ENCODE measurements around the gene ADAM12.

ADAM12 gene

DNA sequence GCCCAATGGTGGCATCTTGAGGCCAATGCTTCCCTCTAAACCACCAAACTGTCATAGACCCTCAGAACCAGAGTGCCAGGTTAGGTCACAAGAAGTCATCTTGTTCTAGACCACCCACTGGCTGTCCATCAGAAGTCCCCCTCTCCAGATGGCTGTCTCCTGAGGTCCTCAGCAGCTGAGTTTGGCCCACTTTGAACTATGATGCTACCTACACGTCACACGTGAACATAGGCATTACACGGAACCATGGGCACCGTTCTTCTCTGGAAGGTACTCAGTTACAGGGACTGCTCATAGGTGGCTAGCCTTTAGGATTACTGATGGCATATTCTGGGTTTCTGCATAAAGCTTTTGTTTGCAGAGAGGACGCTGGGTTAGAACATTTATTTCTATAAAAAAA, 166.4 kb downstream of the ADAM12 start:
- Histone ChIP-seq H3K4me1 (ENCODE audit: low read length) (no peaks in the 10 kb centered on the region), H3F3A (ENCODE audit: insufficient read depth, low read length) (no peaks in the 10 kb centered on the region), H3K4me2 (ENCODE audit: low read depth, low read length) (no peak overlapping the region), H4K20me1 (ENCODE audit: insufficient read depth, low read length) (no peaks in the 10 kb centered on the region), H3K79me2 (ENCODE audit: low read length) (no peaks in the 10 kb centered on the region), H3K36me3 (replicated peaks; ENCODE audit: insufficient read depth, low read length) (no peaks in the 10 kb centered on the region), H2AFZ (ENCODE audit: low read length) (no peak overlapping the region), H3K9me3 (replicated peaks; ENCODE audit: insufficient read depth, low read length) (no peaks in the 10 kb centered on the region), H3K9me2 (replicated peaks; ENCODE audit: insufficient read depth, low read length) (no peaks in the 10 kb centered on the region), H3K4me3 (ENCODE audit: low read length) (no peak overlapping the region), H3K9ac (ENCODE audit: low read length) (no peak overlapping the region), H3K27ac (ENCODE audit: low read length) (no peak overlapping the region), H3K27me3 (replicated peaks; ENCODE audit: insufficient read depth, low read length) (no peaks in the 10 kb centered on the region; the same call in 1 of the 2 replicates)
- TF ChIP-seq, protein P1, sequence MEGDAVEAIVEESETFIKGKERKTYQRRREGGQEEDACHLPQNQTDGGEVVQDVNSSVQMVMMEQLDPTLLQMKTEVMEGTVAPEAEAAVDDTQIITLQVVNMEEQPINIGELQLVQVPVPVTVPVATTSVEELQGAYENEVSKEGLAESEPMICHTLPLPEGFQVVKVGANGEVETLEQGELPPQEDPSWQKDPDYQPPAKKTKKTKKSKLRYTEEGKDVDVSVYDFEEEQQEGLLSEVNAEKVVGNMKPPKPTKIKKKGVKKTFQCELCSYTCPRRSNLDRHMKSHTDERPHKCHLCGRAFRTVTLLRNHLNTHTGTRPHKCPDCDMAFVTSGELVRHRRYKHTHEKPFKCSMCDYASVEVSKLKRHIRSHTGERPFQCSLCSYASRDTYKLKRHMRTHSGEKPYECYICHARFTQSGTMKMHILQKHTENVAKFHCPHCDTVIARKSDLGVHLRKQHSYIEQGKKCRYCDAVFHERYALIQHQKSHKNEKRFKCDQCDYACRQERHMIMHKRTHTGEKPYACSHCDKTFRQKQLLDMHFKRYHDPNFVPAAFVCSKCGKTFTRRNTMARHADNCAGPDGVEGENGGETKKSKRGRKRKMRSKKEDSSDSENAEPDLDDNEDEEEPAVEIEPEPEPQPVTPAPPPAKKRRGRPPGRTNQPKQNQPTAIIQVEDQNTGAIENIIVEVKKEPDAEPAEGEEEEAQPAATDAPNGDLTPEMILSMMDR (IDR thresholded peaks at IDR 0.05; ENCODE audit: low read length) = no peak
- TF ChIP-seq EZH2 (optimal IDR thresholded peaks at IDR 0.05; ENCODE audit: low read depth, low read length) = no peak
- TF ChIP-seq EZH2phosphoT487 (IDR thresholded peaks at IDR 0.05; ENCODE audit: low read length) = no peak
- no peak for DNase-seq

DNA sequence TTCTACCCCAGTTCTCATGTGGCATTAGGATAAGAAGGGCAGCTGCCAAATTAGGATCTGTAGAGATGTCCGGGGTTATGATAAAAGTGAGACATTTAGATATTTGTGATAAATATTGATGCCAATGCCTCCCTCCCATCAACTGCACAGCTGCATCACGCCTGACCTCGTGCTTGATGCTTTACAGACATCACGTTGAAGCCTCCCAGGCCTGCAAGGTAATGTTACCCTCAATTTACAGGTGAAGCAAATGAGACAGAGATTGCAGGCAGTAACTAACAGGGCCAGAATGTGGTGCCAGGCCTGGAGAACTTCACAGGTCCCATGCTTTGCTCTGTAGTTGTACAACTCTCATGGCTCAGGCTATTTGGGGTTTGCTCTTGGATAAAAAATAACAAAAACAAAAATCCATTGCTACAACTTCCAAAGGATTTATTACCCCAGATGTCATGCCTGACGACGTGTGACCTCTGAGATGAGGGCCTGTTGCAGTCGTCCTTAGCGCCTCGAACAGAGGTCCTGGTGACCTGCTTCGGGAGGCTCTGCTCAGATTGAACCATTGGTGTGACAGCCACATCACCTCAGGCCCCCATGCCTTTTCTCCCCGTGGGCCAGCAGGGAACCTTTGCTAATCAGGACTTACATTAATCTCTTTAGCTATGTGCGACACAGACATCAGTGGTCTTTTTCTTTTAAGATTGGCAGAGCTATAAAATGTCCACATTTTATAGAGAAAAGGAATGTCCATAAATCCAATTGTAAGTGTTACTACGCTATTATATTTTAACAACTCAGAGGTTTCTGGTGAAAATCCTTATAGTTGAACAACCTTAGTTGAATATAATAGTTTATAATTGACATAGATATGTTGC, 169.3 kb downstream of the ADAM12 start:
- Histone ChIP-seq H4K20me1 (ENCODE audit: insufficient read depth, low read length) (no peaks in the 10 kb centered on the region), H3K9me3 (replicated peaks; ENCODE audit: insufficient read depth, low read length) (no peaks in the 10 kb centered on the region), H3K79me2 (ENCODE audit: low read length) (no peaks in the 10 kb centered on the region), H3K36me3 (replicated peaks; ENCODE audit: insufficient read depth, low read length) (no peaks in the 10 kb centered on the region), H3K4me3 (ENCODE audit: low read length) (no peak overlapping the region), H3K4me2 (ENCODE audit: low read depth, low read length) (no peak overlapping the region), H3K27me3 (replicated peaks; ENCODE audit: insufficient read depth, low read length) (no peaks in the 10 kb centered on the region), H3K9me2 (replicated peaks; ENCODE audit: insufficient read depth, low read length) (no peaks in the 10 kb centered on the region), H3K4me1 (ENCODE audit: low read length) (no peaks in the 10 kb centered on the region), H3F3A (ENCODE audit: insufficient read depth, low read length) (no peaks in the 10 kb centered on the region), H2AFZ (ENCODE audit: low read length) (no peak overlapping the region), H3K9ac (ENCODE audit: low read length) (no peak overlapping the region), H3K27ac (ENCODE audit: low read length) (no peak overlapping the region)
- no peak for DNase-seq
- TF ChIP-seq EZH2 (optimal IDR thresholded peaks at IDR 0.05; ENCODE audit: low read depth, low read length) (no peak), EZH2phosphoT487 (IDR thresholded peaks at IDR 0.05; ENCODE audit: low read length) (no peak)
- TF ChIP-seq, protein P1 (IDR thresholded peaks at IDR 0.05; ENCODE audit: low read length) = no peak

DNA sequence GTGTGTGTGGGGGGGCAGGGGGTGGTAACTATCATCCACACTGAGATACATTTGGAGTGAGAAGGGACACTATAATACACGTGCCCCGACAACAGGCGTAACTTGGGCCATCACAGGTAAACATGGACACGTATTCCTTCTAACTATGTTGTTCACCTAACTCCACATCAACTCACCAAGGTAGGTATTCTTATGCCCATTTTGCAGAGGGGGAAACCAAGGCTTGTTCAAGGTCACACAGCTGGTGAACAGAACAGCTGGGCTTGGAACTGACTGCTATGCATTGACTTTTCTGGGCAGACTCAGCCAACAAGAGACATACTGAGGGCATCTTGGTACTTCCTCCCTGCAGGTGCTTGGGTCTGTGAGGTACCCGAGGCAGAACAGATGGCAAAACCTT, 170.1 kb downstream of the ADAM12 start:
- Histone ChIP-seq H3K4me2 (ENCODE audit: low read depth, low read length) (no peak overlapping the region), H3K9me2 (replicated peaks; ENCODE audit: insufficient read depth, low read length) (no peaks in the 10 kb centered on the region), H3K9ac (ENCODE audit: low read length) (no peak overlapping the region), H3K27me3 (replicated peaks; ENCODE audit: insufficient read depth, low read length) (no peaks in the 10 kb centered on the region), H3K27ac (ENCODE audit: low read length) (no peak overlapping the region), H2AFZ (ENCODE audit: low read length) (no peak overlapping the region), H4K20me1 (ENCODE audit: insufficient read depth, low read length) (no peaks in the 10 kb centered on the region), H3K4me3 (ENCODE audit: low read length) (no peak overlapping the region), H3K9me3 (replicated peaks; ENCODE audit: insufficient read depth, low read length) (no peaks in the 10 kb centered on the region), H3K36me3 (replicated peaks; ENCODE audit: insufficient read depth, low read length) (no peaks in the 10 kb centered on the region), H3K79me2 (ENCODE audit: low read length) (no peaks in the 10 kb centered on the region), H3F3A (ENCODE audit: insufficient read depth, low read length) (no peaks in the 10 kb centered on the region), H3K4me1 (ENCODE audit: low read length) (no peaks in the 10 kb centered on the region)
- TF ChIP-seq, protein P1 (IDR thresholded peaks at IDR 0.05; ENCODE audit: low read length) = no peak
- TF ChIP-seq EZH2phosphoT487 (IDR thresholded peaks at IDR 0.05; ENCODE audit: low read length) (no peak), EZH2 (optimal IDR thresholded peaks at IDR 0.05; ENCODE audit: low read depth, low read length) (no peak)
- no peak for DNase-seq
